ENCODE measurements around the gene ABHD4. TPM values are rescaled to one million over a fixed set of nuclear protein-coding genes. Genes with fewer than 3 reads are reported as not detected.
"Not testable (repeated sequence)": the region's sequence is repeated elsewhere in the genome, so short reads cannot be mapped to it uniquely, and the experiment has no call there.

ABHD4 gene
- total RNA-seq, 2 donors from 2014 or later: 20.9 to 25.4 TPM

DNA sequence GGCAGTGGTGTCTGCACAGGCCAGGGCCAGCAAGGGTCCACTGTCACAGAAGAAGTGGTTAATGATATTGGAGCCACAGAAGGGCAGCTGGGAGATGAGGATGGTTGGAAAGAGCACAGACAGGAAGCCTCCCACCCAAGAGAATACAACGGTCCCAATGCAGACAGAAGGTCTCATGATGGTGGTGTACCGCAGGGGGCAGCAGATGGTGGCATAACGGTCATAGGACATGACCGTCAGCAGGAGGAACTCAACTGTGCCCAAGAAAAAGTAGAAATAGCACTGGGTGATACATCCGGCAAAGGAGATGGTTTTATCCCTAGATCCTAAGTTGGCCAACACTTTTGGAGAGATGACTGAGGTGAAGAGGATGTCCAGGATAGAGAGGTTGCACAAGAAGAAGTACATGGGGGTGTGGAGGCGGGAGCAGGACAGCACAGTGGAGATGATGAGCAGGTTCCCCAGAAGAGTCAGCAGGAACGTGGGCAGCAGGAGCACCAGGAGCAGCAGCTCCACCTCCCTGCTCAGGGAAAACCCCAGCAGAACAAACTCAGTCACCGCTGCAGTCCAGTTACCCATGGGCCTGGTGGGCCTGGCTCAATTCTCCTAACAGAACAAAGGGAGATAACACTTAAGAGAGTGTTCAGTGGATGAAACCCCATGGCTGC lies 36.3 kb downstream of the ABHD4 start:
- no peaks in the 10 kb centered on the region for H3K4me1 ChIP-seq
- no peak for DNase-seq (ENCODE audit: low spot score)
- no peaks in the 10 kb centered on the region for H3K9me3 ChIP-seq
- no peak overlapping the region for H3K27ac ChIP-seq
- no peak overlapping the region for H3K4me3 ChIP-seq
- H3K36me3 ChIP-seq: no peaks in the 10 kb centered on the region
- no peaks in the 10 kb centered on the region for H3K27me3 ChIP-seq
- TF ChIP-seq, protein P1, sequence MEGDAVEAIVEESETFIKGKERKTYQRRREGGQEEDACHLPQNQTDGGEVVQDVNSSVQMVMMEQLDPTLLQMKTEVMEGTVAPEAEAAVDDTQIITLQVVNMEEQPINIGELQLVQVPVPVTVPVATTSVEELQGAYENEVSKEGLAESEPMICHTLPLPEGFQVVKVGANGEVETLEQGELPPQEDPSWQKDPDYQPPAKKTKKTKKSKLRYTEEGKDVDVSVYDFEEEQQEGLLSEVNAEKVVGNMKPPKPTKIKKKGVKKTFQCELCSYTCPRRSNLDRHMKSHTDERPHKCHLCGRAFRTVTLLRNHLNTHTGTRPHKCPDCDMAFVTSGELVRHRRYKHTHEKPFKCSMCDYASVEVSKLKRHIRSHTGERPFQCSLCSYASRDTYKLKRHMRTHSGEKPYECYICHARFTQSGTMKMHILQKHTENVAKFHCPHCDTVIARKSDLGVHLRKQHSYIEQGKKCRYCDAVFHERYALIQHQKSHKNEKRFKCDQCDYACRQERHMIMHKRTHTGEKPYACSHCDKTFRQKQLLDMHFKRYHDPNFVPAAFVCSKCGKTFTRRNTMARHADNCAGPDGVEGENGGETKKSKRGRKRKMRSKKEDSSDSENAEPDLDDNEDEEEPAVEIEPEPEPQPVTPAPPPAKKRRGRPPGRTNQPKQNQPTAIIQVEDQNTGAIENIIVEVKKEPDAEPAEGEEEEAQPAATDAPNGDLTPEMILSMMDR (IDR thresholded peaks at IDR 0.05): no peak

DNA sequence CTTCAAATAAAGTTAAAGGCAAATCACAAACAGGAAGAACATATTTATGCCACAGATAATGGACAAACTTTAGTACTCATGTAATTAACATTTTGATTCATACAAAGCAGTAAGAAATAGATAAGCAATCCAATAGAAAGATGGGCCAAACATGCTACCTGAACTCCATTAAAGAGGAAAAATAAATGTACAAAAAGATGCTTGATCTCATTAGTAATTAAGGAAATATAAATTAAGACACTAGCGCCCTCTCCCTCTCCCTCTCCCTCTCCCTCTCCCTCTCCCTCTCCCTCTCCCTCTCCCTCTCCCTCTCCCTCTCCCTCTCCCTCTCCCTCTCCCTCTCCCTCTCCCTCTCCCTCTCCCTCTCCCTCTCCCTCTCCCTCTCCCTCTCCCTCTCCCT lies 37.9 kb downstream of the ABHD4 start:
- not testable (repeated sequence) for H3K4me1 ChIP-seq; H3K27me3 ChIP-seq; H3K36me3 ChIP-seq; DNase-seq (ENCODE audit: low spot score); H3K27ac ChIP-seq; H3K9me3 ChIP-seq; H3K4me3 ChIP-seq

DNA sequence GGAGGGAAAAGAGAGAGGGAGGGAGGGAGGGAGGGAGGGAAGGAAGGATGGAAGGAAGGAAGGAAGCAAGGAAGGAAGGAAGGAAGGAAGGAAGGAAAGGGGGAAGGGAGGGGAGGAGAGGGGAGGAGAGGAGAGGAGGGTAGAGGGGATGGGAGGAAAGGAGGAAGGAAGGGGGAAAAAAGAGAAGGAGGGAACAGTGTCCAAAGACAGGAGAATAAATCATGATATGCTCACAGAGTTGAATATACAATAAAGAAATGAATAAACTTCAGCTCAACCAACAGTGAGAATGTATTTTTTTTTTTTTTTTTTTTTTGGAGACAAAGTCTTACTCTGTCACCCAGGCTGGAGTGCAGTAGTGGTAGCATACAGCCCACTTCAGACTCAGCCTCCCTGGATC lies 42.1 kb downstream of the ABHD4 start:
- Histone ChIP-seq H3K36me3 (no peaks in the 10 kb centered on the region), H3K27me3 (no peaks in the 10 kb centered on the region), H3K4me3 (no peak overlapping the region), H3K9me3 (no peaks in the 10 kb centered on the region), H3K4me1 (no peaks in the 10 kb centered on the region), H3K27ac (no peak overlapping the region)
- DNase-seq (ENCODE audit: low spot score): no peak
- TF ChIP-seq, protein P1 (IDR thresholded peaks at IDR 0.05): no peak

DNA sequence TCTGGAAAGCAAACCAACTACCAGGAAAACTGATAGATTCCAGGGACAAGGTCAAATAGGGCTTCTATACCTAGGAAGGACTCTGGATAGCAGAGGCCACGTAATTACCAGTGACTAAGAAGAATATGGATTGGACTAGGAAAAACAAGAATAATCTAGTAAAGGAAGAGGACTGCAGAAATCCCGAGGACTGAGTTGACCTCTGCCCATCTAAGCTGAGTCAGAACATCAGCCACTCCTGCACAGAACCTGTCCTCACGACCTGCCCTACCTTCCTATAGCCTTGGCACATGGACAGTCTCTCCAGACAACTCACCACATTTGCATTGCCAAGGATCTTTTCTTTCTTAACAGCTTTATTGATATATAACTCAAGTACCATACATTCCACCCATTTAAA lies 43.7 kb downstream of the ABHD4 start:
- TF ChIP-seq, protein P1 (IDR thresholded peaks at IDR 0.05): no peak
- no peaks in the 10 kb centered on the region for H3K4me1 ChIP-seq

DNA sequence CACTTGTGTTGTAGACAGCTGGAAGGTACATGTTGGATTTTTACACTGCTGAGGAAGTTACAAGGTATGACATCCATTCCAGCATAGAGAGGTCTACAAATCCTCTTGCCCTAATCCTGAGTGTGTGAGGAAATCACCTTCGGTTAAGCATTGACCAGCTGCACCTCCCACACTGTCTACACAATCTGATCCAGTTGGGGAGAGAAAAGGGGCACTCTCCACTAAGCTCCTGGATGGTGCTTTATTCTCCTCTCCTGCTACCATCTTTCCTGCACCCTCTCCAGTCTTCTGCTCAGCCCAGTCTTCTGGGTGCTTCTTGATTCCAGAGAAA lies 46.2 kb downstream of the ABHD4 start, which contains the start of gene OR6J1:
Gene OR6J1, minus strand, starts transcription at position 48 of the 331 bp plus-strand sequence. CDS start 9,541 bp downstream, outside the sequence.
- no peak for DNase-seq (ENCODE audit: low spot score)
- no peaks in the 10 kb centered on the region for H3K4me1 ChIP-seq
- H3K4me3 ChIP-seq: no peak within 1 kb of the TSS
- no peak within 1 kb of the TSS for H3K27ac ChIP-seq
- H3K36me3 ChIP-seq: no peaks in the 10 kb centered on the region
- H3K27me3 ChIP-seq: no peaks in the 10 kb centered on the region
- no peaks in the 10 kb centered on the region for H3K9me3 ChIP-seq
- TF ChIP-seq, protein P1 (IDR thresholded peaks at IDR 0.05): no peak

More for the DNA sequence above, 43.7 kb downstream of the ABHD4 start:
- Histone ChIP-seq H3K4me3 (no peak overlapping the region), H3K27me3 (no peaks in the 10 kb centered on the region), H3K9me3 (no peaks in the 10 kb centered on the region), H3K27ac (no peak overlapping the region), H3K36me3 (no peaks in the 10 kb centered on the region)
- no peak for DNase-seq (ENCODE audit: low spot score)

DNA sequence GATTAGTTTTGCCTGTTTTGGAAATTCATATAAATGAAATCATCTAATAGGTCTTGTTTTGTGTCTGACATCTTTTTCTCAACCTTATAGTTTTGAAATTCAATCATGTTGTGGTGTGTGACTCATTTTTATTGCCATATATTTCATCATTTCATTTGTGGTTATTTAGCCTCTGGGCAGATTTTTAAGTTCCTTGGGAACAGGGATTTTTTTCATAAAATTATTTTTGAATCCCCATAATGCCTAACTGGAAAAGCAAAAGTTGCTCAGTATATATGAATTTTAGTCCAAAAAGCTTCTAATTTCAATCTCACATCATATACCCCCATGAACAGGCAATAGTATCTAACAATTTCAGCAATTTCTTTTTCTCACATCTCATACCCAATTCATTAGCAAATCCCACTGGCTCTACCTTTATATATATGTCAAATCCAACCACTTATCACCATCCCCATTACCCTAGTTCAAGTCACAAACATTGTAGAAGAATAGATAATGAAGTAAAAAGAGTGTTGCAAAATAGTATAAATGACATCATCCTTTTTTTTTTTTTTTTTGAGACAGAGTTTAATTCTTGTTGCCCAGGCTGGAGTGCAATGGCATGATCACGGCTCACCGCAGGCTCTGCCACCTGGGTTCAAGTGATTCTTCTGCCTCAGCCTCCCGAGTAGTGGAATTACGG lies 48.6 kb downstream of the ABHD4 start:
- H3K27me3 ChIP-seq: no peaks in the 10 kb centered on the region
- no peak overlapping the region for H3K27ac ChIP-seq
- no peaks in the 10 kb centered on the region for H3K36me3 ChIP-seq
- TF ChIP-seq, protein P1 (IDR thresholded peaks at IDR 0.05): no peak
- no peak for DNase-seq (ENCODE audit: low spot score)
- no peak overlapping the region for H3K4me3 ChIP-seq
- no peaks in the 10 kb centered on the region for H3K4me1 ChIP-seq
- H3K9me3 ChIP-seq: no peaks in the 10 kb centered on the region
